HG02798 (cell line): ENCODE measurements around the gene TMEM88.

Experiments
- ATAC-seq: cut with Tn5 transposase; IDR thresholded peaks from one replicate; pipeline ENCODE4 v1.9.1; 2021; ENCODE audit warnings: mild to moderate bottlenecking; ENCODE audit not compliant: unreplicated experiment, poor library complexity

The TMEM88 gene

DNA sequence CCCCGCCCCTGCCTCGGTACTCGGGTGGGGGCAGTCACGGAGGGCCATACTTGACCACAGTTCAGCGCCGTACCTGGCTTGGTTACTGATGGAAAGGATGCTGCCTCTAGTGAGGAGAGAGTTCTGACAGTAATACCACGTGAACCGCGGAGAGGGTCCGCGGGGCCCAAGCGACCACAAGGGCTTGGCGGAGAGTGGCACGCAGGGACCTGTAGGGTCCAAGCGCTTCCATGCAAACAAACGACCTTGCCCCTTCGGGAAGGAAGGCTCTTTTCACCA is 11.7 kb upstream of the TMEM88 start:
- no peak for ATAC-seq

DNA sequence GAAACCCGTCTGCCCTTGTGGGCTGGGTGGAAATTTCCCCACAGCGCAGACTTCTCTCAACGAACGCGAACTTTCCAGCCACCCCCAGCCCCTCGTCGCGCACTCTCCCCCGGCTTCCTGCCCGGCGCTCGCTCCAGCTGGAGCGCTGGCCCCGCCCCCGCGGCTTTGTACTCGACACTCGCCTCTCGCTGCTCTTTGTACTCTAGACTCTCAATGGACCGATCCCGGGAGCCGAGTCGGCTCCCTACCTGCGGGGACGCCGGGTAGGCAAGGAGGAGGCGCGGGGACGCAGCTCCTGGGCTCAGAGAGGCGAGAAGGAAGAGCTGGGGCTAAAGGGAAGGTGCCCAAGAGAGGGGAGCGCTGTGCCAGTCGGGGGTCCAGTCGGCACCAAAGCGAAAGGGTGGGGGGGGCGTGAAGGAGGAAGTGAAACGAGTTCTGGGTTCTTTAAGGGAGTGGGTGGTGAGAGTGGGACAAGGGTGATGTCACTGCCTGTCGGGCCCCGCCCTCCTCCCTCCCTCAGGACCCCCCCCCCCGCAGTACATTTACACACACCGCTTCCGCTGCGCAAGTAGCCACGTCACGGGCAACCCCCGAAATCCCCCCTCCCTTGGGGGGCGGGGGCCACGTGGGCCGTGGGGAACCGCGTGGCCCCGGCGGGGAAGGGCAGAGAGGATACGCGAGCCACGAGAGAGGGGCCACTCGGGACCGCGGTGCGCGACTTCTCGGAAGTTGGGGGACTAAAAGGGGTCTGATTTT is 11.2 kb upstream of the TMEM88 start:
- ATAC-seq: peak; percentile 34

GRCh38 chr17:7844292-7845154 is 10.3 kb upstream of the TMEM88 start:
- ATAC-seq: peak; percentile 53

DNA sequence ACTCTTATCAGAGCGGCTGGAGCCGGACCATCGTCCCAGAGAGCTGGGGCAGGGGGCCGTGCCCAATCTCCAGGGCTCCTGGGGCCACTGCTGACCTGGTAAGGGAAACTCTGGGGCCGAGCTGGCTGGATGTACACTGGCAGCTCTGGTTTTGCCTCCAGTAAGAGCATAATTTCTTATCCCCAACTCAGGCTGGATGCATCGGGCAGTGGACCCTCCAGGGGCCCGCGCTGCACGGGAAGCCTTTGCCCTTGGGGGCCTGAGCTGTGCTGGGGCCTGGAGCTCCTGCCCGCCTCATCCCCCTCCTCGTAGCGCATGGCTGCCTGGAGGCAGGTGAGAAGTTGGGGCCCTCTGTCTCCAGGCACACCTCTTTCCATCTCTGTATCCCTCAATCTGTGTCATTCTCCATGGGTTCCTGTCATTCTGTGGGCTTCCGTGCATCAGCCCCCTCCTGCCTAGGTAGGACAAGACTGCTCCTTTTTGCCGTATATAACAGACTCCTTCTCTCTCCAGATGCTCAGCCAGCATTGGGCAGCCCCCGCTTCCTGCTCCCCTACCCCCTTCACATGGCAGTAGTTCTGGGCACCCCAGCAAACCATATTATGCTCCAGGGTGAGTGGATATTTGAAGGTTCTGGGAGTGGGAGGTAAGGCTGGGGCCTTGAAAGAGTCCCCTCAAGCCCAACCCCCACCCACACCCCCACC is 9.4 kb upstream of the TMEM88 start:
- ATAC-seq: no peak

- ATAC-seq: no peak
Measured at GRCh38 chr17:7846063-7846735, 8.7 kb upstream of the TMEM88 start.

GRCh38 chr17:7846765-7847661 is 7.9 kb upstream of the TMEM88 start:
- ATAC-seq: no peak

DNA sequence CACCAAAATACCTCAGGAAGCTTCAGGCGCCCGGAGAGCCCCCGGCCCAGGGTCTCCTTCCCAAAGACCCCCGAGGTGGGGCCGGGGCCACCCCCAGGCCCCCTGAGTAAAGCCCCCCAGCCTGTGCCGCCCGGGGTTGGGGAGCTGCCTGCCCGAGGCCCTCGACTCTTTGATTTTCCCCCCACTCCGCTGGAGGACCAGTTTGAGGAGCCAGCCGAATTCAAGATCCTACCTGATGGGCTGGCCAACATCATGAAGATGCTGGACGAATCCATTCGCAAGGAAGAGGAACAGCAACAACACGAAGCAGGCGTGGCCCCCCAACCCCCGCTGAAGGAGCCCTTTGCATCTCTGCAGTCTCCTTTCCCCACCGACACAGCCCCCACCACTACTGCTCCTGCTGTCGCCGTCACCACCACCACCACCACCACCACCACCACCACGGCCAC is 6.7 kb upstream of the TMEM88 start:
- no peak for ATAC-seq

GRCh38 chr17:7848739-7849129 is 6.1 kb upstream of the TMEM88 start:
- no peak for ATAC-seq

GRCh38 chr17:7849130-7849750 is 5.6 kb upstream of the TMEM88 start:
- ATAC-seq: no peak

DNA sequence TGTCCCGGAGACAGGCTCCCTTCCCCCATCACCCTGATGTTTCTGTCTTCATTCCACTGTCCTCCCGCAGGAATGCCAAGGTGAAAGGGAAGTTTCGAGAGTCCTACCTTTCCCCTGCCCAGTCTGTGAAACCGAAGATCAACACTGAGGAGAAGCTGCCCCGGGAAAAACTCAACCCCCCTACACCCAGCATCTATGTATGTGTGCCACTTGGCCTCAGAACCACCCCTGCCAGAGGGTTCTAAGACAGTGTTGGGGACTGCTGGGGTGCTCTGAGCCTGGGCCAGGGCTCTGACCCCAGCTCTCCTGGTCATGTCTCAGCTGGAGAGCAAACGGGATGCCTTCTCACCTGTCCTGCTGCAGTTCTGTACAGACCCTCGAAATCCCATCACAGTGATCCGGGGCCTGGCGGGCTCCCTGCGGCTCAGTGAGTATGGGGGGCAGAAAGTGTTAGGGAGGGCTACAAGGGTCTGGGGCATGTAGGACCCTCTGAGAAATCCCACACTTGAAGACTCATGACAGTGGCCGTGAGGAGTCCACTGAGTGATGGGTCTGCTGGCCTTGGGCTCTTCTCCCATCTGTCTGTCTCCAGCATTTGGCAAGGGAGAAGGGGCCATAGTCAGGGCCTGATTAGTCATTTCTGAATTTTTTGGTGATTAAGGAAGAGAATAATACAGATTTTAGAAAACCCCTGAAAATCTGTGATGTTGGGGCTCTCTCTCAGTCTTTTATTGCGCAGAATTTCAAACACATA is 4.9 kb upstream of the TMEM88 start:
- ATAC-seq: no peak

DNA sequence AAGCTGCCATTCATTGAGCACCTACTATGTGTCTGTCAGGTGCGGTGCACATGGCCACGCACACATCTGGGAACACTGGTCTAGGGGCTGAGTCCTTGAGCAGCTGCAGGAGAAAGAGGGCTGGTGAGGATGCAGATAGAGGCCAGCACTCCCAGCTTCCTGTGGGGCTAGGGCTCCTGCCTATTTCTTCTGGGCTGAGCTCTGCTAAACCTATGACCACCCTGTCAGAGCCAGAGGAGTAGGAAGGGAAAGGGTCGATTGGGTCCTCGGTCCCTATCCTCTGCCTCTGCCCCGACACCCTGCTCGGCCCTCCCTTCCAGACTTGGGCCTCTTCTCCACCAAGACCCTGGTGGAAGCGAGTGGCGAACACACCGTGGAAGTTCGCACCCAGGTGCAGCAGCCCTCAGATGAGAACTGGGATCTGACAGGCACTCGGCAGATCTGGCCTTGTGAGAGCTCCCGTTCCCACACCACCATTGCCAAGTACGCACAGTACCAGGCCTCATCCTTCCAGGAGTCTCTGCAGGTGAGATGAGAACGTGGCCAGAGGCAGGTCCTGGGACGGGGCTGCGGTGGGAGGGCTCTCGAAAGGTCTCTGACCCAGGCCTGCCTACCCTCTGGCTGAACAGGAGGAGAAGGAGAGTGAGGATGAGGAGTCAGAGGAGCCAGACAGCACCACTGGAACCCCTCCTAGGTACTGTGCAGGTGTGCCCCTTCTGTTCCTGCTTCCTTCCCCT is 4.0 kb upstream of the TMEM88 start:
- ATAC-seq: no peak

DNA sequence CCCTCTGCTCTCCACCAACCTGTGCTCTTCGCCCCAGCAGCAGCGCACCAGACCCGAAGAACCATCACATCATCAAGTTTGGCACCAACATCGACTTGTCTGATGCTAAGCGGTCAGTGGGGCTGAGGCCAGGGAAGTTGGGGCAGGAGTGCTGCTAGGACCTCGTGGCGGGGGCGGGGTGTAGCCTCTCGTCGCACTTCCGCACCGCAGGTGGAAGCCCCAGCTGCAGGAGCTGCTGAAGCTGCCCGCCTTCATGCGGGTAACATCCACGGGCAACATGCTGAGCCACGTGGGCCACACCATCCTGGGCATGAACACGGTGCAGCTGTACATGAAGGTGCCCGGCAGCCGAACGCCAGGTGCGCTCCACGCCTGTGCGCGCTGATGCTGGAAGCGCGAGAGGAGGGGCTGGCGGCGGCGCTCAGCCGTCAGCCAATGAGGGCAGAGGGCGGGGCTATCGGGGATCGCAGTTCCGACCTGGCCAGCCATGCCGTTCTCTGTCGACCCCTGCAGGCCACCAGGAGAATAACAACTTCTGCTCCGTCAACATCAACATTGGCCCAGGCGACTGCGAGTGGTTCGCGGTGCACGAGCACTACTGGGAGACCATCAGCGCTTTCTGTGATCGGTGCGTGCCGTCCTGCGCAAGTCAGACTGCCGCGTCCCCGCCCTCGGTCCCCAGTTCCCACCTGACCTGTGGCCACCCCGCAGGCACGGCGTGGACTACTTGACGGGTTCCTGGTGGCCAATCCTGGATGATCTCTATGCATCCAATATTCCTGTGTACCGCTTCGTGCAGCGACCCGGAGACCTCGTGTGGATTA is 3.2 kb upstream of the TMEM88 start:
- peak; percentile 83 for ATAC-seq

GRCh38 chr17:7852262-7852670 is 2.6 kb upstream of the TMEM88 start:
- no peak for ATAC-seq

DNA sequence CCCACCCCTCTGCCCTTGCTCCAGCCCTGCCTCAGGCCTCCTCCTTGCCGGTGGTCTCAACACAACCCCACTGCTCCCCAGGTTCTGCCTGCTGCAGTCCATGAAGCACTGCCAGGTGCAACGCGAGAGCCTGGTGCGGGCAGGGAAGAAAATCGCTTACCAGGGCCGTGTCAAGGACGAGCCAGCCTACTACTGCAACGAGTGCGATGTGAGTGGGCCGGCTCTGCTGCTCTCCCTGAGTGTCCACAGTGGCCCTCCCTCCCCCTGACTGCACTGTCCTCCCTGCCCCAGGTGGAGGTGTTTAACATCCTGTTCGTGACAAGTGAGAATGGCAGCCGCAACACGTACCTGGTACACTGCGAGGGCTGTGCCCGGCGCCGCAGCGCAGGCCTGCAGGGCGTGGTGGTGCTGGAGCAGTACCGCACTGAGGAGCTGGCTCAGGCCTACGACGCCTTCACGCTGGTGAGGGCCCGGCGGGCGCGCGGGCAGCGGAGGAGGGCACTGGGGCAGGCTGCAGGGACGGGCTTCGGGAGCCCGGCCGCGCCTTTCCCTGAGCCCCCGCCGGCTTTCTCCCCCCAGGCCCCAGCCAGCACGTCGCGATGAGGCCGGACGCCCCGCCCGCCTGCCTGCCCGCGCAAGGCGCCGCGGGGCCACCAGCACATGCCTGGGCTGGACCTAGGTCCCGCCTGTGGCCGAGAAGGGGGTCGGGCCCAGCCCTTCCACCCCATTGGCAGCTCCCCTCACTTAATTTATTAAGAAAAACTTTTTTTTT is 1.8 kb upstream of the TMEM88 start:
- no peak for ATAC-seq

- ATAC-seq: no peak
Measured at GRCh38 chr17:7853691-7854038, 1.2 kb upstream of the TMEM88 start.

DNA sequence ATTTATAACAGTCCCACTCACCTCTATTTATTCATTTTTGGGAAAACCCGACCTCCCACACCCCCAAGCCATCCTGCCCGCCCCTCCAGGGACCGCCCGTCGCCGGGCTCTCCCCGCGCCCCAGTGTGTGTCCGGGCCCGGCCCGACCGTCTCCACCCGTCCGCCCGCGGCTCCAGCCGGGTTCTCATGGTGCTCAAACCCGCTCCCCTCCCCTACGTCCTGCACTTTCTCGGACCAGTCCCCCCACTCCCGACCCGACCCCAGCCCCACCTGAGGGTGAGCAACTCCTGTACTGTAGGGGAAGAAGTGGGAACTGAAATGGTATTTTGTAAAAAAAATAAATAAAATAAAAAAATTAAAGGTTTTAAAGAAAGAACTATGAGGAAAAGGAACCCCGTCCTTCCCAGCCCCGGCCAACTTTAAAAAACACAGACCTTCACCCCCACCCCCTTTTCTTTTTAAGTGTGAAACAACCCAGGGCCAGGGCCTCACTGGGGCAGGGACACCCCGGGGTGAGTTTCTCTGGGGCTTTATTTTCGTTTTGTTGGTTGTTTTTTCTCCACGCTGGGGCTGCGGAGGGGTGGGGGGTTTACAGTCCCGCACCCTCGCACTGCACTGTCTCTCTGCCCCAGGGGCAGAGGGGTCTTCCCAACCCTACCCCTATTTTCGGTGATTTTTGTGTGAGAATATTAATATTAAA is 638 bp upstream of the TMEM88 start:
- no peak for ATAC-seq
